DOHH2 (cell line): Measurements from ENCODE around the gene SPPL2B.

Experiments
- H3F3A ChIP-seq: fragments of 200-600 bp; sonication (generic), shearing (Covaris generic); 2 replicates; pipeline ENCODE4 v1.6.0; 2016; ENCODE audit warnings: antibody characterized with exemption, mild to moderate bottlenecking; ENCODE audit not compliant: control insufficient read depth, insufficient read depth
- H3K27ac ChIP-seq: fragments of 200-600 bp; sonication (generic); 2 replicates; pipeline ENCODE4 v1.5.1; 2014; ENCODE audit warnings: low read depth, mild to moderate bottlenecking, low read length, moderate library complexity
- H3K27me3 ChIP-seq: fragments of 200-600 bp; sonication (generic); 2 replicates; pipeline ENCODE4 v1.6.1; 2014; ENCODE audit warnings: mild to moderate bottlenecking, low read length, mixed read lengths; ENCODE audit not compliant: control insufficient read depth
- H3K36me3 ChIP-seq: fragments of 200-600 bp; sonication (generic); 2 replicates; pipeline ENCODE4 v1.6.1; 2014; ENCODE audit warnings: mild to moderate bottlenecking, low read length, moderate library complexity, mixed read lengths; ENCODE audit not compliant: control insufficient read depth
- H3K4me1 ChIP-seq: fragments of 200-600 bp; sonication (generic); 2 replicates; pipeline ENCODE4 v1.6.1; 2014; ENCODE audit warnings: mild to moderate bottlenecking, low read length, mixed read lengths; ENCODE audit not compliant: control insufficient read depth
- H3K4me2 ChIP-seq: fragments of 200-600 bp; sonication (generic); 2 replicates; pipeline ENCODE4 v1.6.0; 2014; ENCODE audit warnings: mild to moderate bottlenecking, low read length, moderate library complexity
- H3K4me3 ChIP-seq: fragments of 200-600 bp; sonication (generic); 2 replicates; pipeline ENCODE4 v1.5.1; 2014; ENCODE audit warnings: mild to moderate bottlenecking, low read length, mixed read lengths
- H3K79me2 ChIP-seq: fragments of 200-600 bp; sonication (generic); 2 replicates; pipeline ENCODE4 v1.6.1; 2014; ENCODE audit warnings: mild to moderate bottlenecking, low read length, mixed read lengths; ENCODE audit not compliant: control insufficient read depth
- H3K9me2 ChIP-seq: fragments of 200-600 bp; sonication (generic); replicated peaks from 2 replicates; pipeline ENCODE4 v1.6.1; 2014; ENCODE audit warnings: mild to moderate bottlenecking, low read length, mixed read lengths; ENCODE audit not compliant: control insufficient read depth
- H3K9me3 ChIP-seq: fragments of 200-600 bp; sonication (generic); 2 replicates; pipeline ENCODE4 v1.6.1; 2014; ENCODE audit warnings: antibody characterized with exemption, low read length, mixed read lengths; ENCODE audit not compliant: control insufficient read depth, insufficient read depth
- H4K20me1 ChIP-seq: fragments of 200-600 bp; sonication (generic); 2 replicates; pipeline ENCODE4 v1.6.0; 2014; ENCODE audit warnings: low read depth, mild to moderate bottlenecking, antibody characterized with exemption, low read length, moderate library complexity; ENCODE audit not compliant: control insufficient read depth, insufficient read depth
- EZH2phosphoT487 ChIP-seq: fragments of 200-600 bp; sonication (generic); IDR thresholded peaks from 2 replicates; pipeline ENCODE4 v1.6.1; 2017; ENCODE audit warnings: borderline replicate concordance, mild to moderate bottlenecking, antibody characterized with exemption, low read length, moderate library complexity, mixed read lengths
- TF ChIP-seq, protein P1 (sequence below): fragments of 200-600 bp; sonication (generic); IDR thresholded peaks from one replicate; pipeline ENCODE4 v1.5.1; 2014; ENCODE audit warnings: antibody characterized with exemption, mild to moderate bottlenecking, low read depth, low read length; ENCODE audit not compliant: poor library complexity, severe bottlenecking

The SPPL2B gene

DNA sequence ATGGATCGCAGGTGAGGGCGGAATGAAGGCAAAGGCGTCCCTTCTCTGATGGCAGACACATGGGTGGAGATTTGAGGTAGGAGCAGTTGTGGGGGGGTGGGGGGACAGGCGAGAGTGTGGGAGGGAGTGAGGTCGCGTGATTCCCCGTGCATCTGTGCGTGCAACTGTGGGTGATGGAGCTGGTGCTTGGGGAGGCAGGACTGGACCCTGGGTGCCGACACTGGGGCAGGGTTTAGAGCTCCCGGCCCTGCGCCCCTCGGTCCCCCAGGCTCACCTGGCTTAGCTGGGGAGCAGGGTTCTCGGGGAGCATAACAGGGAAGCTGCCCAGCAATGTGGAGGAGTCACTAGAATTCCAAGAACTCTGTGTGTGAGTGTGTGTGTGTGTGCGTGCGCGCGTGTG is 34.9 kb downstream of the SPPL2B start:
- no peaks in the 10 kb centered on the region for H4K20me1 ChIP-seq
- TF ChIP-seq, protein P1, sequence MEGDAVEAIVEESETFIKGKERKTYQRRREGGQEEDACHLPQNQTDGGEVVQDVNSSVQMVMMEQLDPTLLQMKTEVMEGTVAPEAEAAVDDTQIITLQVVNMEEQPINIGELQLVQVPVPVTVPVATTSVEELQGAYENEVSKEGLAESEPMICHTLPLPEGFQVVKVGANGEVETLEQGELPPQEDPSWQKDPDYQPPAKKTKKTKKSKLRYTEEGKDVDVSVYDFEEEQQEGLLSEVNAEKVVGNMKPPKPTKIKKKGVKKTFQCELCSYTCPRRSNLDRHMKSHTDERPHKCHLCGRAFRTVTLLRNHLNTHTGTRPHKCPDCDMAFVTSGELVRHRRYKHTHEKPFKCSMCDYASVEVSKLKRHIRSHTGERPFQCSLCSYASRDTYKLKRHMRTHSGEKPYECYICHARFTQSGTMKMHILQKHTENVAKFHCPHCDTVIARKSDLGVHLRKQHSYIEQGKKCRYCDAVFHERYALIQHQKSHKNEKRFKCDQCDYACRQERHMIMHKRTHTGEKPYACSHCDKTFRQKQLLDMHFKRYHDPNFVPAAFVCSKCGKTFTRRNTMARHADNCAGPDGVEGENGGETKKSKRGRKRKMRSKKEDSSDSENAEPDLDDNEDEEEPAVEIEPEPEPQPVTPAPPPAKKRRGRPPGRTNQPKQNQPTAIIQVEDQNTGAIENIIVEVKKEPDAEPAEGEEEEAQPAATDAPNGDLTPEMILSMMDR: no peak
- TF ChIP-seq EZH2phosphoT487: no peak
- no peaks in the 10 kb centered on the region for H3K9me2 ChIP-seq
- no peak overlapping the region for H3K4me2 ChIP-seq
- H3K36me3 ChIP-seq: no peaks in the 10 kb centered on the region
- peaks cover 3% of the 10 kb centered on the region for H3F3A ChIP-seq
- H3K79me2 ChIP-seq: no peaks in the 10 kb centered on the region
- H3K27me3 ChIP-seq: peaks cover 8% of the 10 kb centered on the region; the same call in 1 of the 2 replicates
- H3K9me3 ChIP-seq: peaks cover 9% of the 10 kb centered on the region; the same call in 1 of the 2 replicates
- peaks cover 8% of the 10 kb centered on the region for H3K4me1 ChIP-seq
- H3K4me3 ChIP-seq: no peak overlapping the region
- H3K27ac ChIP-seq: no peak overlapping the region

- Histone ChIP-seq H3K79me2 (no peaks in the 10 kb centered on the region), H3K4me3 (no peak overlapping the region), H3K27ac (no peak overlapping the region), H3K36me3 (no peaks in the 10 kb centered on the region), H3F3A (peaks cover 3% of the 10 kb centered on the region), H3K4me2 (peak overlapping the region; percentile 13; the same call in 1 of the 2 replicates), H3K4me1 (peaks cover 12% of the 10 kb centered on the region), H3K9me3 (peaks cover 9% of the 10 kb centered on the region; the same call in 1 of the 2 replicates), H3K27me3 (peaks cover 8% of the 10 kb centered on the region; the same call in 1 of the 2 replicates), H4K20me1 (no peaks in the 10 kb centered on the region), H3K9me2 (no peaks in the 10 kb centered on the region)
- no peak for TF ChIP-seq EZH2phosphoT487
- TF ChIP-seq, protein P1: no peak
Observed at GRCh38 chr19:2365201-2365970, 36.9 kb downstream of the SPPL2B start.

DNA sequence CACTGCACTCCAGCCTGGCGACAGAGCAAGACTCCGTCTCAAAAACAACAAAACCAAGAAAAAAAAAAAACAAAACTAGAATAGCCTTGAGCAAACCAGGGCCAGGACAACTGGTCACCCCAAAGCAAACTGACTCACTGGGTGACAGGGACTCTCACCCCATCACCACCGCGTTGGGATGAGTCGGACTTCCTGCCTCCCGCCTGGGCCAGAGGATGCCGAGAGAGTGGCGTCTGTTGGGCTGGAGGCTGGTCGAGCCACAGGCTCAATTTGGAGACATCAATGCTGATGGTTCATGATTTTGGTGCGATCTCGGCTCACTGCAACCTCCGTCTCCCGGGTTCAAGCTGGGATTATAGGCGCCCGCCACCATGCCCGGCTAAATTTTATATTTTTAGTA is 43.2 kb downstream of the SPPL2B start:
- no peak overlapping the region for H3K4me3 ChIP-seq
- 0 out of 2 replicates have a peak, but pooled peaks cover 8% of the 10 kb centered on the region for H3K9me3 ChIP-seq
- H3K36me3 ChIP-seq: no peaks in the 10 kb centered on the region
- no peaks in the 10 kb centered on the region for H3K79me2 ChIP-seq
- peaks cover 4% of the 10 kb centered on the region; the same call in 1 of the 2 replicates for H3K4me1 ChIP-seq
- no peaks in the 10 kb centered on the region for H4K20me1 ChIP-seq
- H3F3A ChIP-seq: 0 out of 2 replicates have a peak, but pooled peaks cover 2% of the 10 kb centered on the region
- H3K4me2 ChIP-seq: no peak overlapping the region
- no peak for TF ChIP-seq EZH2phosphoT487
- TF ChIP-seq, protein P1: no peak
- H3K27me3 ChIP-seq: 0 out of 2 replicates have a peak, but pooled peaks cover 2% of the 10 kb centered on the region
- H3K27ac ChIP-seq: no peak overlapping the region
- H3K9me2 ChIP-seq: no peaks in the 10 kb centered on the region
